NOMO-1 treated with DMSO at 0.1 percent for 48 hours (cell line): Measurements from ENCODE around the gene BTBD1.

Experiments used
- DNase-seq: peaks from one replicate; lab custom pipeline; 2025; ENCODE audit not compliant: unreplicated experiment; lab: John Stamatoyannopoulos, UW

Gene BTBD1

DNA sequence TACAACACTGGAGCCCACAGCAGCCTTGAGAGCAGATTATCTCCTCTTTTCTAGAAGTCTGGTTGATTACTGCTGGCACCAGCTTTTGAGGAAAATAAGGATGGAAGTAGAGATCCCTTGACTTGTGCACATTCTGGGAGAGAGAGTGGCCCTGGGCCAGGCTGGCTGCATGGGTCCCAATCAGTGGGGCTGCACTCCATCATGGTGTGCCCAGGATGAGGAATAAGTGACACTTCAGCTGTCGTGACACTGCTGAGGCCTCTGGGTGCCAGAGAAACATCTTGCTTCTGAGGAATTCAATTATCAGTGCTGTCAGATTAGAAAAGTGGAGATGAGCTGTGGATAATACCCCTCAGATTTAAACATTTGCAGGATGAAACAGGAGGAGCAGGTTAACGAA lies 72.0 kb downstream of the BTBD1 start:
- no peak for DNase-seq

- no peak for DNase-seq
These were observed 73.9 kb downstream of the BTBD1 start for GRCh38 chr15:82993144-82993543.

GRCh38 chr15:82992436-82992998 lies 74.5 kb downstream of the BTBD1 start:
- no peak for DNase-seq

GRCh38 chr15:82986442-82986780 lies 80.6 kb downstream of the BTBD1 start:
- peak; percentile 64 for DNase-seq

DNA sequence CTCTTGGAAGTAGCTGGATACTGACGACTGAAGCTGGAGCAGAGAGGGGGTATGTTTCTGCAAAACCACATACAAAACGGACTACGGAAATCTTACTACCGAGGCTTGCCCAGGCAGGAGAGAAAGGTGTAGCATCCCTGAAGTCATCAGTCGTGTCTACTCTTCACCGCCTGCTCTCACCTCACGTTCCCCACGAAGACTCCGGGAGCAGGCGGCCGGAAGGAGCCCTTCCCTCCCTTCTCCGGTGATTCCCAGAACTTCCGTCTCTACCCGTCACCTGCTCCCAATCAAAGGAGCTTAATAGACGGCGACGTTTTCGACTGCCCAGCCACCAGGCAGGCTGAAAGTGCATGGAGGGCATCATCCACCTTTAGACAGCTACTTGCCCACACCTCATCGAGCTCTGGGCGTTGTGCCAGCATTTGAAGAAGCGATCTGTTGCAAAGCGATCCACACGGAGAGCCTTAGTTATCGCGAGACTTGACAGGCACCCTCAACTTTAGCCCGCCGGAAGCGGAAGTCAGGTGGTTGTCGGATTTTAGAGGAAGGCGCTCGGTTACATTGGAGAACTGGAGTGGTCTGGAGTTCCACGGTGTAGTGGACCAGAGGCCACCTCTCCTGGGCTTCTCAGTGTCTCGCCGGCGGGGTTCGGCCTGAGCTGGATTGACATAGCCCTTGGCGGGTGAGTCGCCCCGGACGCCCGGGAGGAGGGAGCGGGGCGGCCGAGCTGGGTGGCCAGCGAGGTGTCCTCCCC lies 81.2 kb downstream of the BTBD1 start, which contains the start of gene RAMAC:
Gene RAMAC, plus strand, starts transcription at position 523 of the 754 bp plus-strand sequence. CDS start 2,809 bp downstream, outside the sequence.
- DNase-seq = peak; percentile 97

- no peak for DNase-seq
These were observed 86.1 kb downstream of the BTBD1 start for GRCh38 chr15:82980981-82981380.

DNA sequence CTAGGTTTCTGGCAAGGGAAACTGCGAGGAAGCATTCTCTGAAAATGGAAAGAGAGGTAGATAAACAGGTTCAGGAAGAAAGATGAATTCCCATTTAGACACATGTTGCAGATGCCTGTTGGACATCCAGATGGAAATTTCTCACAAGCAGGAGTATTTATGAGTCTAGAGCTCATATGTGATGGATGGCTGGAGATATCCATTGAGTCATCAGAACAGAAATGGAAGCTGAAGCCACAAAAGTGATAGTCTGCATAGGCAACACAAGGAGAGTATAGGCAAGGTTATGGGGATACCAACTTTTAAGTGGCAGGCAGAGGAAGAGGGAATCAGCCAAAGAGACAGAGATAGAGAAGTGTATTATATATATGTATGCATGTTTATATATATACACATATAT lies 87.3 kb downstream of the BTBD1 start:
- no peak for DNase-seq

DNA sequence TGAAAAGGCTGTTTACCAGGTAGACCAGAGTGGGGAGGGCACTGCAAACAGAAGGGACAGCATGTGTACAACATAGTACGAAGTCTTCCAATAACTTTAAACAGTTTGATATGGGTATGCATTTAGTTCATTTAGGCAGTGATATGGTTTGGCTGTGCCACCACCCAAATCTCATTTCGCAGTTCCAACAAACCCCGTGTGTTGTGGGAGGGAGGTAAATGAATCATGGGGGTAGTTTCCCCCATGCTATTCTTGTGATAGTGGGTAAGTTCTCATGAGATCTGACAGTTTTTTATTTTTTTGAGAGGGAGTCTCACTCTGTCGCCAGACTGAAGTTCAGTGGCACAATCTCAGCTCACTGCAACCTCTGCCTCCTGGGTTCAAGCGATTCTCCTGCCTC lies 88.6 kb downstream of the BTBD1 start:
- DNase-seq = no peak

DNA sequence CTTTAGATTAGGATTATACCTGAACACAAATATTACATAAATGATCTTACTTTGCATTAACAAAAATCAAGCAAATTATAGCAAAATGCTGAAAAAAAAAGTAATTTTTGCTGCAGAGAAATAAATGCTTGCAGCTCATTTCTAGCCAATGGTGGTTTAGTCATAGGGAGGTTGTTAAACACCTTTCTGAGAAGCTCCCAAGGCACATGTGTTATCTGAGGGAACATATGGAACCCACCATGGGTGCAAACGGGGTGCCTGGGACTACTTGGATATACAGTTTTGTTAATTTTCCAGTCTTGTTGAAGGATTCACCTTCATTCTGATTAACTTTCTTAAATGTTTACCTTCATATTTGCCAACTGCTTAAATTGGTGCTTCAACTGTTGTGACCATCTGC lies 90.0 kb downstream of the BTBD1 start:
- no peak for DNase-seq

GRCh38 chr15:82972990-82973389 lies 94.1 kb downstream of the BTBD1 start:
- no peak for DNase-seq

- DNase-seq = no peak
These were observed 95.7 kb downstream of the BTBD1 start for GRCh38 chr15:82971218-82971984.

GRCh38 chr15:82970696-82971095 lies 96.4 kb downstream of the BTBD1 start:
- DNase-seq = no peak

DNA sequence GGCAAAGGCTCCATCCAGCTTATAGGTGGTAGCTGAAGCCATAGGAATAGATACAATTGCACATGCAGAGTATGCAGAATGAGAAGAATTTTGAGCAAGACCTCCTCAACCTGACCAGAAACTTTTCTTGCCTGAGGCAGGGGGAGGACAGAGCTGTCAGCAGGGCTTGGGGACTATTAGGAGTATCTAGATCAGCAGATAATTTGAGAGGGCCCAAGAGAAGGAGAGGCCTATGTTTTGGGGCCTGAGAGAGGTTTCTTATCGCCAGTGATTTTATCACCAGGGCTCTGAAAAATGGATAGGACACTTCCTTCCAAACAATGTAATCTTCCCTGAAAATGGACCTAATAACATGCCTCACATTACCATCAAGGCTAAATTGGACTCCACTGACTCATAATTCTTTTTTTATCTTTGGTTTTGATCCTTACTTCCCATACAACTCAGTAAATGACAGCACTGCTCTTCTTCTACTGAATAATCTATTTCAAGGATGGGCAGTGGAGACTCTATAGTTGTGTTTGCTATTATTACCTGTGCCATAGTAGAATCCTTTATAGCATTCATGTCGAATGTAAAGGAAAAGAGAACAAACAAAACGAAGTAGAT lies 96.9 kb downstream of the BTBD1 start:
- DNase-seq = no peak

DNA sequence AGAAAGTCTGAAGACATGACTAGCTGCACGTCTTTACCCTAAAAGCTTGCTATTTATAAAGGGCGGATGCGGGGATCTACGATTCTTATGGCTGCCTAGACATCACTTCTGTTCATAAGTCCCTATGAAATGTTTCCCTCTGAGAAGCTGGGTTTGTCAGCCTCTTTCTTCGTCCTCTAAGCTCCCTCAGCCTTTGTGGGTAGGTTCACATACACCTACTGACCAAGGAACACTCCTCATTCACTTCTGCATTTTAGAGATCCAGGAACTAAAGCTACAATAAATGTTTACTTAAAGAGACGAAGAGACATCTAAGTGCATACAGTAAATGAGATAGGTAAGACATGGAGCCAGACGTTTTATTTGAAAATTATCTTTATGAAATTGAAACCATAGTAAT lies 97.7 kb downstream of the BTBD1 start:
- peak; percentile 45 for DNase-seq

DNA sequence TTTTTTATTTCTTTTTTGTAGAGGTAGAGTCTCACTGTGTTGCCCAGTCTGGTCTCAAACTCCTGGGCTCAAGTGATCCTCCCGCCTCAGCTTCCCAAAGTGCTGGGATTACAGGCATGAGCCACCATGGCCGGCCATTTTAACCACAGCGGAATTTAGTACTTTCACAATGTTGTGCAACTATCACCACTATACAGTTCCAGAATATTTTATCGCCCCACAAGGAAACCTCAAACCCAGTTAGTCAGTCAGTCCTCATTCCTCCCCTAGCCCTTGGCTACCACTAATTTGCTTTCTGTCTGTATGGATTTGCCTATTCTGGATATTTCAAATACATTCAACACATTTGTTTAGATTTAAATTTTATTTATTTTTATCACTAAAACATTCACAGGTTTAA lies 99.0 kb downstream of the BTBD1 start:
- DNase-seq = peak; percentile 88

GRCh38 chr15:82966671-82967071 lies 100.4 kb downstream of the BTBD1 start:
- DNase-seq = peak; percentile 17
